Vagina (tissue), 2 donors: ENCODE measurements around the gene KEL. TPM values are rescaled to one million over a fixed set of nuclear protein-coding genes. Genes with fewer than 3 reads are reported as not detected.

Source experiments
- DNase-seq, 2 donors: peaks; one replicate each; pipeline ENCODE4 v3.0.0-alpha.2; 2017; ENCODE audit errors: extremely low spot score in 2 of 2
- H3K27ac ChIP-seq: fragments of 200-600 bp; sonication (generic); one replicate; pipeline ENCODE4 v1.5.1; 2019
- H3K27me3 ChIP-seq: fragments of 200-600 bp; sonication (generic); one replicate; pipeline ENCODE4 v1.5.1; 2019
- H3K36me3 ChIP-seq, 2 donors: fragments of 200-600 bp; sonication (generic); one replicate each; pipeline ENCODE4 v1.5.1; 2017 to 2019
- H3K4me1 ChIP-seq: fragments of 200-600 bp; sonication (generic); one replicate; pipeline ENCODE4 v1.5.1; 2019
- H3K4me3 ChIP-seq, 2 donors: fragments of 200-600 bp; sonication (generic); 1 replicate in 1 of 2; 2 replicates in 1 of 2; pipeline ENCODE4 v1.5.1; 2016 to 2019
- H3K9me3 ChIP-seq: fragments of 200-600 bp; sonication (generic); one replicate; pipeline ENCODE4 v1.5.1; 2019
- CTCF ChIP-seq, 3 experiments: fragments of 450-650 bp in 2 of 3; fragments of 200-600 bp in 1 of 3; sonication (generic) in 1 of 3; IDR thresholded peaks; one replicate each; pipeline ENCODE4 v1.5.1; 2017 to 2019; ENCODE audit warnings: antibody characterized with exemption in 3 of 3, mild to moderate bottlenecking in 2 of 3, moderate library complexity in 2 of 3
- POLR2A ChIP-seq, 2 donors: fragments of 450-650 bp; IDR thresholded peaks; one replicate each; pipeline ENCODE4 v1.6.1; 2017; ENCODE audit warnings: antibody characterized with exemption in 2 of 2, mild to moderate bottlenecking in 2 of 2, moderate library complexity in 2 of 2
- POLR2AphosphoS5 ChIP-seq, 2 donors: sonication (generic); formaldehyde crosslinking; IDR thresholded peaks; one replicate each; pipeline ENCODE4 v1.9.0; 2017; ENCODE audit warnings: antibody characterized with exemption in 2 of 2, mild to moderate bottlenecking in 2 of 2, low read depth in 1 of 2; ENCODE audit not compliant: insufficient read depth in 1 of 2
- intact Hi-C: fragments of 100-400 bp; cut with DNase I; formaldehyde crosslinking; loops from one replicate; pipeline ENCODE4 v1.15.1; 2023
- total RNA-seq: library from RNA; depleted of rRNA; stranded (reverse); fragments of >200 nt; gene quantifications from one replicate; pipeline ENCODE4 v1.2.3, GENCODE V29; 2016

KEL gene
- total RNA-seq, 1 donor from 2014 or later: 2.2 TPM

DNA sequence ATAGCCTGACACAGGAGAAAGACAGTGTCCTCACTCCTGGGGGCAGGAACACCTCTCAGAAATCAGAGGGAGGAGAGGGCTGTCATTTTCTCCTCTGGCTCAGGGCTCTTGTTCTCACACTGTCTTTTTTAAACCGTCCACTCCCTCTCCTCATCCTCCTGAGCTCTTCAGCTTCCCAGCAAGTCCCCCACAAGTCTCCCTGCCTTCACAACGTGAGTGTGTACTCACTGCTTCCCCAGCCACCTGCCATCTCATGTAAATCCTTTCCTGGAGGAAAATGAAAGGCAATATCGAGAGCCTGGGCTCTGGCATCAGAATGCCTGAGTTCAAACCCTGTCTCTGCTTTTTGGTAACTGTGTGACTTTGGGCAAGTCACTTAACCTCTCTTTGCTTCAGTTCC lies 17.2 kb downstream of the KEL start:
- intact Hi-C loops: no loop called here
- Histone ChIP-seq H3K4me1 (peaks cover 9% of the 10 kb centered on the region), H3K9me3 (no peaks in the 10 kb centered on the region), H3K27ac (no peak overlapping the region), H3K4me3 (no peak overlapping the region), H3K36me3 (no peaks in the 10 kb centered on the region), H3K27me3 (no peaks in the 10 kb centered on the region)
- TF ChIP-seq POLR2A (IDR thresholded peaks at IDR 0.05) (no peak), CTCF (IDR thresholded peaks at IDR 0.05) (no peak), POLR2AphosphoS5 (IDR thresholded peaks at IDR 0.05; ENCODE audit: insufficient read depth in 1 of 2, low read depth in 1 of 2) (no peak)
- DNase-seq: no peak

- H3K27me3 ChIP-seq: no peaks in the 10 kb centered on the region
- H3K9me3 ChIP-seq: no peaks in the 10 kb centered on the region
- no peak for DNase-seq
- peaks cover 9% of the 10 kb centered on the region for H3K4me1 ChIP-seq
- H3K27ac ChIP-seq: no peak overlapping the region
- intact Hi-C loops: no loop called here
- TF ChIP-seq POLR2AphosphoS5 (IDR thresholded peaks at IDR 0.05; ENCODE audit: insufficient read depth in 1 of 2, low read depth in 1 of 2) (peak in 1 of 2 donors; percentile 25), POLR2A (IDR thresholded peaks at IDR 0.05) (no peak), CTCF (IDR thresholded peaks at IDR 0.05) (no peak)
- H3K4me3 ChIP-seq: no peak overlapping the region
- H3K36me3 ChIP-seq: no peaks in the 10 kb centered on the region
Observed at GRCh38 chr7:142943706-142944268, 18.4 kb downstream of the KEL start.

DNA sequence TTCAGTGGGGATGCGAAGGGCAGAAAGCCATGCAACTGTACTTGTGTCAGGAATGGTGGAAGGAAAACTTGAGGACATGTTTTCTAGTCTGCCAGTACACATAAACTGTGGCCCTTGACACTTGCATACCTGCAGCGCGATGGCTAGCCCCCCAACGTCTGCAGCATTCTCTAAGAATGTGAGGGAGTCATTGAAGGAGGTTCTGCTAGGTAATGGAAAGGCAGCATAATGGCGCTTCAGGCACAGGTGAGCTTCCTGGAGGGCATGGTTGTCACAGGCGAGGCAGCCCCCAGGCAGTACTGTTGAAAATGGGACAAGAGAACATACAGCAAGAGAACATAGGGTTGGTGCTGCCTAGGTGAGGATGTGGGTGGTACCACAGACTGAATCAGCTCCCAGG lies 19.4 kb downstream of the KEL start:
- intact Hi-C loops: no loop called here
- Histone ChIP-seq H3K36me3 (no peaks in the 10 kb centered on the region), H3K4me3 (no peak overlapping the region), H3K9me3 (no peaks in the 10 kb centered on the region), H3K27ac (no peak overlapping the region), H3K27me3 (no peaks in the 10 kb centered on the region), H3K4me1 (peaks cover 9% of the 10 kb centered on the region)
- DNase-seq: no peak
- TF ChIP-seq CTCF (IDR thresholded peaks at IDR 0.05) (no peak), POLR2A (IDR thresholded peaks at IDR 0.05) (no peak)

DNA sequence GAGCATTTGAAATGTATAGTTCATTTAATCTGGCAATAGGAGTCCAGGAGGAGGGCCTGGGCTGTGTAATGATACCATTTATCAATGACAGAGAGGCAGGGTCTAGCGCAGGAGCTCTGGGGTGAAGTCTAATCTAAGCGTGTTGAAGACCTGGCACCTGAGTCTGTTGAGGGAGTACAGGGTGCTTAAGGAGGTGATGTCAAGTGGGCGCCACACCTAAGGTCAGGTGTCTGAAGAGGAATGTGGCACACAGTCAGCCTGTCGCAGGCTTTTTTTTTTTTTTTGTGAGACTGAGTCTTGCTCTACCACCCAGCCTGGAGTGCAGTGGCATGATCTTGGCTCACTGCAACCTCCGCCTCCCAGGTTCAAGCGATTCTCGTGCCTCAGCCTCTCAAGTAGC lies 20.6 kb downstream of the KEL start:
- H3K27me3 ChIP-seq: no peaks in the 10 kb centered on the region
- intact Hi-C loops: no loop called here
- TF ChIP-seq POLR2A (IDR thresholded peaks at IDR 0.05) (no peak), CTCF (IDR thresholded peaks at IDR 0.05) (no peak), POLR2AphosphoS5 (IDR thresholded peaks at IDR 0.05; ENCODE audit: insufficient read depth in 1 of 2, low read depth in 1 of 2) (no peak)
- no peak overlapping the region for H3K4me3 ChIP-seq
- DNase-seq: no peak
- H3K36me3 ChIP-seq: no peaks in the 10 kb centered on the region
- peaks cover 9% of the 10 kb centered on the region for H3K4me1 ChIP-seq
- H3K27ac ChIP-seq: no peak overlapping the region
- H3K9me3 ChIP-seq: no peaks in the 10 kb centered on the region

DNA sequence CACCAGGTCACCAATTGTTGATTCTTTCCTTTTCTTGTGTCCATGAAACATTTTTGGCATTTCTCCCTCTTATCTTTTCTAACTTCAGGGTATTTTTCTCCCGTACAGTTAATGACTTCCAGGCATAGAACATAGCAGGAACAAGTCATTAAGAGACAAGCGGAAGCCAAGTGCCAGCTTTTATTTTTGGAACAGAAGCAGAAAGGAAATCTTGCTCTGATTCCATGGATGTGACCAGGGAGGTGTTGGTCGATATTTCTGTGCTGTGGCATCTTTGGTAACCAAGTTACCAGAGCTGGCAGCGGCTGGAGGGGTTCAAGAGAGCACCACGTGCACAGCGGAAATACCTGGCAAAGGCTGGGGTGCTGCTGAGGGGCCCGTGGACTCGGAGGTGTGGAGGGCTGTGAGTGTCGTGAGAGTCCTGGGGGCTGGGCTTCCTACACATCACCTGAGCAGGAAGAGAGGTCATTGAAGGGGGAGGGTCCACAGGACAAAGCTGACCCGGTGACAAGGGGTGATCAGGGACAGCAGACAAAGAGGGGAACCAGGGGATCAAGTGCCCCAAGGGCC lies 21.1 kb downstream of the KEL start:
- no peak overlapping the region for H3K27ac ChIP-seq
- H3K4me3 ChIP-seq: no peak overlapping the region
- H3K9me3 ChIP-seq: no peaks in the 10 kb centered on the region
- TF ChIP-seq POLR2A (IDR thresholded peaks at IDR 0.05): no peak
- TF ChIP-seq CTCF (IDR thresholded peaks at IDR 0.05): no peak
- no peak for TF ChIP-seq POLR2AphosphoS5 (IDR thresholded peaks at IDR 0.05; ENCODE audit: insufficient read depth in 1 of 2, low read depth in 1 of 2)
- intact Hi-C loops: no loop called here
- H3K4me1 ChIP-seq: peaks cover 9% of the 10 kb centered on the region
- H3K27me3 ChIP-seq: no peaks in the 10 kb centered on the region
- DNase-seq: no peak
- H3K36me3 ChIP-seq: no peaks in the 10 kb centered on the region
